Activated gamma-delta T cell (primary cell): Measurements from ENCODE around the gene PAM.
"Not testable (repeated sequence)": the region's sequence is repeated elsewhere in the genome, so short reads cannot be mapped to it uniquely, and the experiment has no call there.

Experiments used
- DNase-seq: peaks from one replicate; lab custom pipeline; 2025; lab: John Stamatoyannopoulos, UW

The PAM gene

DNA sequence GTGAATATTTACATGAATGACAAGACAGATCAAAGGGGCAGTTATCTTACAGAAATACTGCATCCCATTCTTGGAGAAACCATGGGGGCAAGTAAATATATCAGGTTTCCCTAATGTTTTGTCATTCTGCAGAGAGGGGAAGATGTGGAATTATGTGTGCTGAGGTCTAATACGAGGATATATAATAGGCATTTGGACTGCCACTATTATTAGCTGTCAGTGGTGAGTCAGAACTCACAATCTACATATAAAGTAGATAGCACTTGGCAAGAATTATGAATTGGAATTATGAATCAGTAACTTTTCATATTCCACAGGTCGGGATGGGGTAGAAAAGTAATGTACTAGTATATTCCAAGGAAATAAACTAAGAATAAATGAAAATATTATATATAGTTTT is 243.1 kb downstream of the PAM start:
- no peak for DNase-seq

GRCh38 chr5:102999191-102999590 is 244.1 kb downstream of the PAM start:
- no peak for DNase-seq

DNA sequence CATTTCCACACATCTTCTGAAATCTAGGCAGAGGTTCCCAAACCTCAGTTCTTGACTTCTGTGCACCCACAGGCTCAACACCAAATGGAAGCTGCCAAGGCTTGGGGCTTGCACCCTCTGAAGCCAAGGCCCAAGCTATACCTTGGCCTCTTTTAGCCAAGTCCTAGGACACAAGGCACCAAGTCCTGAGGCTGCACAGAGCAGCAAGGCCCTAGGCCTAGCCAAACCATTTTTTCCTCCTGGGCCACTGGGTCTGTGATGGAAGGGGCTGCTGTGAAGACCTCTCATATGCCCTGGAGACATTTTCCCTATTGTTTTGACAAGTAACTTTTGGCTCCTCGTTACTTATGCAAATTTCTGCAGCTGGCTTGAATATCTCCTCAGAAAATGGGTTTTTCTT is 244.5 kb downstream of the PAM start:
- not testable (repeated sequence) for DNase-seq

- no peak for DNase-seq
Observed at GRCh38 chr5:103000089-103000488, 245.0 kb downstream of the PAM start.

DNA sequence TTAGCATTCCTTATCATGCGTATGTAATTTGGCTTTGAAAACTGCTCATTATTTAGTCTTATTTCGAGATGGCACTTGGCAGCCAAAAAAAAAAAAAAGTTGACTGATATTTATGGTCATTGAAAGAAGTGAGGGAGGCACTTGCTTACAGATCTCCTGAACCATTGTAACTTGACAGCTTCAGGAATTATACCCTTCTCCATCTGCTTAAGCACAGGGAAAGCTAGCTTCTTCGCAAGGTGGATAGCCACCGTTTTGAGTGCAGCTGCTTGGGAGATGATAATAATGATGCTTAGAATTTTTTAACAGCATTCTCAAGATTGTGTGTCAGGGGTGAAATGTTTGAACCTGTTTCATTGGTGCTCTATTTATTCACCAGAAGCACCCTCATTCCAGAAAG is 248.8 kb downstream of the PAM start:
- no peak for DNase-seq

- DNase-seq = no peak
Observed at GRCh38 chr5:103005276-103005675, 250.2 kb downstream of the PAM start.

- no peak for DNase-seq
Observed at GRCh38 chr5:103006921-103007320, 251.8 kb downstream of the PAM start.

- no peak for DNase-seq
Observed at GRCh38 chr5:103010168-103010567, 255.1 kb downstream of the PAM start.

GRCh38 chr5:103013933-103014552 is 258.9 kb downstream of the PAM start:
- no peak for DNase-seq

DNA sequence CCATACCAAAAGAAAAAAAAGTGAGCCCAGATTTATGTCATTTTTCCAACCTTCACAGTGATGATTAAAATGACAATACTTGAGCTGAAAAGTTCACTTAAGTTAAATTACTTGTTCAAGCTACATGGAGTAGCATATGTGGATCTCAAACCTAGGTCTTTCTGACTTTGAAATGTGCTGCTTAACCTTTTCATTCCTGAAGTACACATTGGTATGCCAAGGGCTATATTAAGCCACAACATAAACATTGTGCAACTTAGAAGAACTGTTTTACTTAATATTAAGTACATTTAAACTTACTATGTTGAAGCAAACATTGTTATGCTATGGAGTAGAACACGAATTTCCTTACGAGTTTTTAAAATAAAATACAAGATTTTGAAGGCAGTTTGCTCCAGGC is 259.9 kb downstream of the PAM start:
- DNase-seq = no peak

GRCh38 chr5:103016167-103016566 is 261.1 kb downstream of the PAM start:
- no peak for DNase-seq

GRCh38 chr5:103019804-103020203 is 264.7 kb downstream of the PAM start:
- no peak for DNase-seq

- no peak for DNase-seq
Observed at GRCh38 chr5:103021314-103021713, 266.2 kb downstream of the PAM start.

- DNase-seq = no peak
Observed at GRCh38 chr5:103027267-103027666, 272.2 kb downstream of the PAM start.

GRCh38 chr5:103031607-103032006 is 276.5 kb downstream of the PAM start:
- no peak for DNase-seq

GRCh38 chr5:103033696-103034095 is 278.6 kb downstream of the PAM start:
- no peak for DNase-seq

DNA sequence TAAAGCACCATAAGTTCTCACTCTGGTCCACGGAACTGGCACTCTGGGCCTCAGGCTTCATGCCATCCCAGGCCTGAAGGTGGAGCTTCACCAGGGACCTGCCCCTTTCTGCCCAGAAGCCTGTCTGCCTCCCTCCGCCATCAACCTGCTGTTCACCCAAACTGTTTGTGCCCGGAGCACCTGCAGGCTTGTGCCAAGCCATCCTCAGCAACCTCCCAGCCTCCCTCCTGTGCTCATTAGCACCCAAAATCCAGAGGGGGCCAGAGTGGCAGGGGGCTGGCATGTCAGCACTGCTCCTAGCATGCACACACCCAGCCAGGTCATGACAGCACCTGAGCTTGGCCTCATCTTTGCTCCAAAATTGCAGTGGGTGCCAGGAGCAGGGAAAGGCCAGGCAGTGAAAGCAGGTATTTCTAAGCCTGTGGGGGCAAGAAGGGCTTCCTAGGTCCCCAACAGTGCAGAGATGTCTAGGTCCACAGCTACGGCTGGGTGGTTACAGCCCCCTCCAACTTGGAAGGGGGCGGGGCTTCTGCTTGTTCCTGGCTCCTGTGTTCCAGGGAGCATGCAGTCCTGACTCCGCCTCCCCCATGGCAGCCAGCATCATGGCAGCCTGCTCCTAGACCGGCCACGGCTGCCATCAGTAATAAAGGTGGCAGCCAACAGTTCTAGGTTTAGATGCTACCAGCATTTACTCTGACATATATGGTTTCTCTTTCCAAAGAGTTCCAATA is 279.7 kb downstream of the PAM start:
- DNase-seq = no peak

GRCh38 chr5:103035701-103036100 is 280.6 kb downstream of the PAM start:
- DNase-seq = no peak

DNA sequence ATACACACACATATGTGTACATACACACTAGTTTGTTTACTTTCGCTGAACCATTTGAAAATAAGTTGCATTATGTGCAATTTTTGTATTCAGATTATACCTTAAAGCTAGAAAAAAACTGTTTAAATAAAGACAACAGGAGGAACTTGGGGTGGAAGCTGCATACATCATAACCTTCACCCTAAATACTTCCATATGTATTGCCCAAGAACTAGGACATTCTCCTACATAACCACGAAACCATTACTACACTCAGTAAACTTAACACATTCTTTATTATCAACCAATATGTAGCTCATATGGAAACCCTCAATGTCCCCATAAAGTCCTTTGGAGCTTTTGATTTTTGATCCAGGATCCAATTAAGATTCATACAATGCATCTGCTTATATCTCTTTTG is 281.5 kb downstream of the PAM start:
- no peak for DNase-seq

DNA sequence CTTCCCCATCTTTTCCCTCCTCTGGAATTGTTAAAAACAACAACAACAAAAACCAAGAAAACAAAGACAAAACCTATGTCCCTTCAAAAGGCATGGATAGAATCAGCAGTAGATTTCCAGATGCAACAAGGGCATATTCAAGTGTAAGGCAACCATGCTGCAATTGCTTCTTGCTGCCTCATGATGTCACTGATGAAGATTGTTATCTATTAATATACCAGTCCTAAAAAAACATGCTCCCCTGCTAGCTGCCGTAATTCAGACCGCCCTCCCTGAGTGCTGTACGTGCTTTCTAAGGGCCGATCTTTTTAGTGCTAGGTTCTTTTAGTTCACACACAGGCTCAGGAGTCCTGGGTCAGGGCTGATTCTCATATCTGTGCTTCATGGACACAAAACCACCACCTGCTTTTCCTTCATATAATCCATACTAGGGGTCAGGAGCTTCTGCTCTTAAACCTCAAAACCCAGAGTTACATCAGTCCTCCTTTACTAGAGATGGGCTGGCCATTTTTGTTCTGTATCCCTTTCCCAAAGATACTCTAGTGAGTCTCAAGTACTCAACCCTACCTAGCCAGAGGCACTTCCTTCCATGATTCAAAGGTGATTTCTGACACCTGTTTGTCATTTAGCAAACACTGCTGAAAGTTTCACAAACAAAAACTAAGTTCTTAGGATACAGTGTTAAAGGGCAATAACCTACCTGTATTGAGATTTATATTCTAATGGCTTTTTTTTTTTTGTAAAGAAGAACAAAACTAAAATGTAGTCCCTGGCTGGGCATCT is 282.8 kb downstream of the PAM start:
- DNase-seq = no peak

- DNase-seq = no peak
Observed at GRCh38 chr5:103041071-103041676, 286.1 kb downstream of the PAM start.

- not testable (repeated sequence) for DNase-seq
Observed at GRCh38 chr5:103046706-103047105, 291.6 kb downstream of the PAM start.
